WI38 (cell line): ENCODE data around the gene PRKACA.

ENCODE experiments used
- H3K4me3 ChIP-seq: 2 replicates; pipeline ENCODE4 v1.5.1; 2011; ENCODE audit warnings: low read depth, mild to moderate bottlenecking, control low read depth, low read length
- CTCF ChIP-seq: IDR thresholded peaks from 2 replicates; pipeline ENCODE4 v1.5.1; 2012; ENCODE audit warnings: low read depth, mild to moderate bottlenecking, control low read depth, low read length

The PRKACA gene

DNA sequence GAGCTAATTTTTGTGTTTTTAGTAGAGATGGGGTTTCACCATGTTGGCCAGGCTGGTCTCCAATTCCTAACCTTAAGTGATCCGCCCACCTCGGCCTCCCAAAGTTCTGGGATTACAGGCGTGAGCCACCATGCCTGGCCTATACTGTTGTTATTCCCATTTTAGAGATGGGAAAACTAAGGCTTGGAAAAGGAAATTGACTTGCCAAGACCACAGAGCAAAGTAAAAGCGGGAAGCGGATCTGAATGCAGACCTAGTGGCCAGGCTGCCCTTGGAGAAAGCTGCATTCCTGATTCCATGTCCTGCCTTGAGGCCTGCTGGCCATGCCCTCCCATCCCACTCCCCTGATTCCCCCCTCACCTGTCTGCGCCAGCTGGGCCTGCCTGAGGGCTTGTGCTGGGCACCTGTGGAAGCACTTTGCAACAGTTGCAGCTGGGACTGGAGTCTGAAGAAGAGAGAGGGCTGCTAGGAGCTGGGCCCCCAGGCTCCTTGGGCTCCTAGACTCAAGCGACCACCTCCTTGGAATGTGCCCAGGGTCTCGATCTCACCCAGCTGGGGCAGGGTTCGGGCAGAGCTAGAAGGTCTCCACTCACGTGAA lies 61.4 kb downstream of the PRKACA start:
- no peak for TF ChIP-seq CTCF
- H3K4me3 ChIP-seq: no peak overlapping the region

- H3K4me3 ChIP-seq: no peak overlapping the region
- no peak for TF ChIP-seq CTCF
Observed at GRCh38 chr19:14055396-14055795, 62.2 kb downstream of the PRKACA start.

- TF ChIP-seq CTCF: no peak
- H3K4me3 ChIP-seq: no peak overlapping the region
Observed at GRCh38 chr19:14054721-14055120, 62.8 kb downstream of the PRKACA start.

- no peak for TF ChIP-seq CTCF
- H3K4me3 ChIP-seq: no peak overlapping the region
Observed at GRCh38 chr19:14054099-14054498, 63.5 kb downstream of the PRKACA start.

- no peak for TF ChIP-seq CTCF
- no peak overlapping the region for H3K4me3 ChIP-seq
Observed at GRCh38 chr19:14053500-14053899, 64.1 kb downstream of the PRKACA start.

GRCh38 chr19:14053032-14053431 lies 64.5 kb downstream of the PRKACA start:
- H3K4me3 ChIP-seq: no peak overlapping the region
- TF ChIP-seq CTCF: no peak

DNA sequence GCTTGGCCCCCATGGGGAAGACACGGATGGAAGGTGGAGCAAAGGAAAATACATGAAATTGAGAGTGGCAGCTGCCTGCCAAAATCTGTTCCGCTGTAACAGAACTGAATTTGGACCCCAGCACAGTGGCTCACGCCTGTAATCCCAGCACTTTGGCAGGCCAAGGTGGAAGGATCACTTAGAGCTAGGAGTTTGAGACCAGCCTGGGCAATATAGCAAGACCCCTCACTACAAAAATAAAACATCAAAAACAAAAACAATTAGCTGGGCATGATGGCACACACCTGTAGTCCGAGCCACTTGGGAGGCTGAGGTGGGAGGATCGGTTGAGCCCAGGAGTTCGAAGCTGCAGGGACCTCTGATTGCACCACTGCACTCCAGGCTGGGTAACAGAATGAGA lies 65.1 kb downstream of the PRKACA start:
- TF ChIP-seq CTCF: no peak
- H3K4me3 ChIP-seq: no peak overlapping the region
